HepG2 (cell line): ENCODE results near the gene SHISA5. TPM values are rescaled to one million over a fixed set of nuclear protein-coding genes. Genes with fewer than 3 reads are reported as not detected.
A peak's percentile ranks its signal among the peaks of the same experiment; 100 is the strongest.

Experiments used
- ARNTL ChIP-seq: sonication (generic); formaldehyde crosslinking; IDR thresholded peaks from 2 replicates; pipeline ENCODE4 v1.4.0; 2020; ENCODE audit warnings: mild to moderate bottlenecking, missing genetic modification reagents
- ATM ChIP-seq: fragments of 450-650 bp; IDR thresholded peaks from 2 replicates; pipeline ENCODE4 v1.7.1; 2017; ENCODE audit warnings: mild to moderate bottlenecking, borderline replicate concordance
- CENPT ChIP-seq: sonication (generic); formaldehyde crosslinking; IDR thresholded peaks from 2 replicates; pipeline ENCODE4 v1.8.0; 2022; ENCODE audit warnings: low read depth, mild to moderate bottlenecking, moderate library complexity, missing genetic modification reagents
- JDP2 ChIP-seq: sonication (generic); formaldehyde crosslinking; IDR thresholded peaks from 2 replicates; pipeline ENCODE4 v1.8.1; 2022; ENCODE audit warnings: missing genetic modification reagents, borderline replicate concordance
- ZFP1 ChIP-seq: IDR thresholded peaks from 2 replicates; pipeline ENCODE4 v1.6.1; 2016
- ZNF354B ChIP-seq: sonication (generic); formaldehyde crosslinking; IDR thresholded peaks from 2 replicates; pipeline ENCODE4 v1.8.0; 2022; ENCODE audit warnings: mild to moderate bottlenecking, missing genetic modification reagents
- ZNF776 ChIP-seq: sonication (generic); formaldehyde crosslinking; IDR thresholded peaks from 2 replicates; pipeline ENCODE4 v1.4.0; 2020; ENCODE audit warnings: mild to moderate bottlenecking, missing genetic modification reagents
- polyA plus RNA-seq, 8 experiments: library from polyadenylated mRNA; depleted of rRNA in 3 of 8; stranded (reverse) in 7 of 8; unstranded in 1 of 8; fragments of >200 nt; fragmentation: Illumina TruSeq in 4 of 8; extraction: Trizol in 4 of 8; gene quantifications; 2 replicates each; pipeline versions ENCODE4 v1.2.1 to v1.2.3, GENCODE V29; 2011 to 2016; ENCODE audit warnings: low read depth in 4 of 8, missing spikeins in 1 of 8, mixed read lengths in 1 of 8; ENCODE audit not compliant: insufficient read depth in 1 of 8
- total RNA-seq, 5 experiments: library from RNA; depleted of rRNA; stranded (reverse); fragments of >200 nt; fragmentation: Illumina TruSeq; extraction: Trizol; gene quantifications; 2 replicates each; pipeline ENCODE4 v1.2.3, GENCODE V29; 2016; ENCODE audit warnings: low read depth in 1 of 5
- TF ChIP-seq, protein P1 (sequence below): sonication (generic); formaldehyde crosslinking; IDR thresholded peaks from 2 replicates; pipeline ENCODE4 v1.9.0; 2021; ENCODE audit warnings: missing genetic modification reagents, borderline replicate concordance
- TF ChIP-seq, protein P2 (sequence below): sonication (generic); formaldehyde crosslinking; IDR thresholded peaks from 2 replicates; pipeline ENCODE4 v1.8.0; 2022; ENCODE audit warnings: missing genetic modification reagents, mild to moderate bottlenecking, borderline replicate concordance
- TF ChIP-seq, protein P3 (sequence below): sonication (generic); formaldehyde crosslinking; IDR thresholded peaks from 2 replicates; pipeline ENCODE4 v1.4.0; 2020; ENCODE audit warnings: mild to moderate bottlenecking, missing genetic modification reagents, borderline replicate concordance
- TF ChIP-seq, protein P4 (sequence below): sonication (generic); formaldehyde crosslinking; IDR thresholded peaks from 2 replicates; pipeline ENCODE4 v1.8.1; 2022; ENCODE audit warnings: low read depth, mild to moderate bottlenecking, missing genetic modification reagents
- TF ChIP-seq, protein P5 (sequence below): sonication (generic); formaldehyde crosslinking; IDR thresholded peaks from 2 replicates; pipeline ENCODE4 v1.4.0; 2020; ENCODE audit warnings: missing genetic modification reagents, mild to moderate bottlenecking, borderline replicate concordance

Gene SHISA5
- total and polyA plus RNA-seq, 2 of the 13 experiments (the other 11 are each of a cell fraction or from before 2014, with no cell fraction given) = 75.8 to 91.4 TPM

DNA sequence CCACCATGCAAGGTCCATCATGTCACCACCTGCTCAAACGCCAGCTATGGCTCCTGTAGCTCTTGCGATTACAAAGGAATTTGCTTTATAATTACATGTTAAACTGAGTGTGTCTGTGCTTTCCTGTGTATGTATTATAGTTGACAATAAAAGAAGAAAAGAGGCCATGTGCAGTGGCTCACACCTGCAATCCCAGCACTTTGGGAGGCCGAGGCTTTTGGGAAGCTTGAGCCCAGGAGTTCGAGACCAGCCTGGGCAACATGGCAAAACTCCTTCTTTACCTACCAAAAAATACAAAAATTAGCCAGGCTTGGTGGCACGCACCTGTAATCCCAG lies 30.4 kb downstream of the SHISA5 start (continued):
- TF ChIP-seq, protein P1, sequence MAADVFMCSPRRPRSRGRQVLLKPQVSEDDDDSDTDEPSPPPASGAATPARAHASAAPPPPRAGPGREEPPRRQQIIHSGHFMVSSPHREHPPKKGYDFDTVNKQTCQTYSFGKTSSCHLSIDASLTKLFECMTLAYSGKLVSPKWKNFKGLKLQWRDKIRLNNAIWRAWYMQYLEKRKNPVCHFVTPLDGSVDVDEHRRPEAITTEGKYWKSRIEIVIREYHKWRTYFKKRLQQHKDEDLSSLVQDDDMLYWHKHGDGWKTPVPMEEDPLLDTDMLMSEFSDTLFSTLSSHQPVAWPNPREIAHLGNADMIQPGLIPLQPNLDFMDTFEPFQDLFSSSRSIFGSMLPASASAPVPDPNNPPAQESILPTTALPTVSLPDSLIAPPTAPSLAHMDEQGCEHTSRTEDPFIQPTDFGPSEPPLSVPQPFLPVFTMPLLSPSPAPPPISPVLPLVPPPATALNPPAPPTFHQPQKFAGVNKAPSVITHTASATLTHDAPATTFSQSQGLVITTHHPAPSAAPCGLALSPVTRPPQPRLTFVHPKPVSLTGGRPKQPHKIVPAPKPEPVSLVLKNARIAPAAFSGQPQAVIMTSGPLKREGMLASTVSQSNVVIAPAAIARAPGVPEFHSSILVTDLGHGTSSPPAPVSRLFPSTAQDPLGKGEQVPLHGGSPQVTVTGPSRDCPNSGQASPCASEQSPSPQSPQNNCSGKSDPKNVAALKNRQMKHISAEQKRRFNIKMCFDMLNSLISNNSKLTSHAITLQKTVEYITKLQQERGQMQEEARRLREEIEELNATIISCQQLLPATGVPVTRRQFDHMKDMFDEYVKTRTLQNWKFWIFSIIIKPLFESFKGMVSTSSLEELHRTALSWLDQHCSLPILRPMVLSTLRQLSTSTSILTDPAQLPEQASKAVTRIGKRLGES (CRISPR knock-in tag) = no peak
- no peak for TF ChIP-seq ARNTL (CRISPR knock-in tag)
- no peak for TF ChIP-seq ZNF776 (CRISPR knock-in tag)
- TF ChIP-seq, protein P2, sequence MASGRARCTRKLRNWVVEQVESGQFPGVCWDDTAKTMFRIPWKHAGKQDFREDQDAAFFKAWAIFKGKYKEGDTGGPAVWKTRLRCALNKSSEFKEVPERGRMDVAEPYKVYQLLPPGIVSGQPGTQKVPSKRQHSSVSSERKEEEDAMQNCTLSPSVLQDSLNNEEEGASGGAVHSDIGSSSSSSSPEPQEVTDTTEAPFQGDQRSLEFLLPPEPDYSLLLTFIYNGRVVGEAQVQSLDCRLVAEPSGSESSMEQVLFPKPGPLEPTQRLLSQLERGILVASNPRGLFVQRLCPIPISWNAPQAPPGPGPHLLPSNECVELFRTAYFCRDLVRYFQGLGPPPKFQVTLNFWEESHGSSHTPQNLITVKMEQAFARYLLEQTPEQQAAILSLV (CRISPR knock-in tag) = no peak
- TF ChIP-seq, protein P3, sequence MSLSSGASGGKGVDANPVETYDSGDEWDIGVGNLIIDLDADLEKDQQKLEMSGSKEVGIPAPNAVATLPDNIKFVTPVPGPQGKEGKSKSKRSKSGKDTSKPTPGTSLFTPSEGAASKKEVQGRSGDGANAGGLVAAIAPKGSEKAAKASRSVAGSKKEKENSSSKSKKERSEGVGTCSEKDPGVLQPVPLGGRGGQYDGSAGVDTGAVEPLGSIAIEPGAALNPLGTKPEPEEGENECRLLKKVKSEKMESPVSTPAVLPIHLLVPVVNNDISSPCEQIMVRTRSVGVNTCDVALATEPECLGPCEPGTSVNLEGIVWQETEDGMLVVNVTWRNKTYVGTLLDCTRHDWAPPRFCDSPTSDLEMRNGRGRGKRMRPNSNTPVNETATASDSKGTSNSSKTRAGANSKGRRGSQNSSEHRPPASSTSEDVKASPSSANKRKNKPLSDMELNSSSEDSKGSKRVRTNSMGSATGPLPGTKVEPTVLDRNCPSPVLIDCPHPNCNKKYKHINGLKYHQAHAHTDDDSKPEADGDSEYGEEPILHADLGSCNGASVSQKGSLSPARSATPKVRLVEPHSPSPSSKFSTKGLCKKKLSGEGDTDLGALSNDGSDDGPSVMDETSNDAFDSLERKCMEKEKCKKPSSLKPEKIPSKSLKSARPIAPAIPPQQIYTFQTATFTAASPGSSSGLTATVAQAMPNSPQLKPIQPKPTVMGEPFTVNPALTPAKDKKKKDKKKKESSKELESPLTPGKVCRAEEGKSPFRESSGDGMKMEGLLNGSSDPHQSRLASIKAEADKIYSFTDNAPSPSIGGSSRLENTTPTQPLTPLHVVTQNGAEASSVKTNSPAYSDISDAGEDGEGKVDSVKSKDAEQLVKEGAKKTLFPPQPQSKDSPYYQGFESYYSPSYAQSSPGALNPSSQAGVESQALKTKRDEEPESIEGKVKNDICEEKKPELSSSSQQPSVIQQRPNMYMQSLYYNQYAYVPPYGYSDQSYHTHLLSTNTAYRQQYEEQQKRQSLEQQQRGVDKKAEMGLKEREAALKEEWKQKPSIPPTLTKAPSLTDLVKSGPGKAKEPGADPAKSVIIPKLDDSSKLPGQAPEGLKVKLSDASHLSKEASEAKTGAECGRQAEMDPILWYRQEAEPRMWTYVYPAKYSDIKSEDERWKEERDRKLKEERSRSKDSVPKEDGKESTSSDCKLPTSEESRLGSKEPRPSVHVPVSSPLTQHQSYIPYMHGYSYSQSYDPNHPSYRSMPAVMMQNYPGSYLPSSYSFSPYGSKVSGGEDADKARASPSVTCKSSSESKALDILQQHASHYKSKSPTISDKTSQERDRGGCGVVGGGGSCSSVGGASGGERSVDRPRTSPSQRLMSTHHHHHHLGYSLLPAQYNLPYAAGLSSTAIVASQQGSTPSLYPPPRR (CRISPR knock-in tag) = no peak
- TF ChIP-seq ATM = no peak
- TF ChIP-seq JDP2 (CRISPR knock-in tag) = no peak
- TF ChIP-seq, protein P4, sequence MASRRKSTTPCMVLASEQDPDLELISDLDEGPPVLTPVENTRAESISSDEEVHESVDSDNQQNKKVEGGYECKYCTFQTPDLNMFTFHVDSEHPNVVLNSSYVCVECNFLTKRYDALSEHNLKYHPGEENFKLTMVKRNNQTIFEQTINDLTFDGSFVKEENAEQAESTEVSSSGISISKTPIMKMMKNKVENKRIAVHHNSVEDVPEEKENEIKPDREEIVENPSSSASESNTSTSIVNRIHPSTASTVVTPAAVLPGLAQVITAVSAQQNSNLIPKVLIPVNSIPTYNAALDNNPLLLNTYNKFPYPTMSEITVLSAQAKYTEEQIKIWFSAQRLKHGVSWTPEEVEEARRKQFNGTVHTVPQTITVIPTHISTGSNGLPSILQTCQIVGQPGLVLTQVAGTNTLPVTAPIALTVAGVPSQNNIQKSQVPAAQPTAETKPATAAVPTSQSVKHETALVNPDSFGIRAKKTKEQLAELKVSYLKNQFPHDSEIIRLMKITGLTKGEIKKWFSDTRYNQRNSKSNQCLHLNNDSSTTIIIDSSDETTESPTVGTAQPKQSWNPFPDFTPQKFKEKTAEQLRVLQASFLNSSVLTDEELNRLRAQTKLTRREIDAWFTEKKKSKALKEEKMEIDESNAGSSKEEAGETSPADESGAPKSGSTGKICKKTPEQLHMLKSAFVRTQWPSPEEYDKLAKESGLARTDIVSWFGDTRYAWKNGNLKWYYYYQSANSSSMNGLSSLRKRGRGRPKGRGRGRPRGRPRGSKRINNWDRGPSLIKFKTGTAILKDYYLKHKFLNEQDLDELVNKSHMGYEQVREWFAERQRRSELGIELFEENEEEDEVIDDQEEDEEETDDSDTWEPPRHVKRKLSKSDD (CRISPR knock-in tag) = 0 out of 2 replicates have a peak, but pooled peaks have one; percentile 12
- TF ChIP-seq CENPT (CRISPR knock-in tag) = no peak
- no peak for TF ChIP-seq ZNF354B (CRISPR knock-in tag)
- no peak for TF ChIP-seq ZFP1 (CRISPR knock-in tag)
- TF ChIP-seq, protein P5, sequence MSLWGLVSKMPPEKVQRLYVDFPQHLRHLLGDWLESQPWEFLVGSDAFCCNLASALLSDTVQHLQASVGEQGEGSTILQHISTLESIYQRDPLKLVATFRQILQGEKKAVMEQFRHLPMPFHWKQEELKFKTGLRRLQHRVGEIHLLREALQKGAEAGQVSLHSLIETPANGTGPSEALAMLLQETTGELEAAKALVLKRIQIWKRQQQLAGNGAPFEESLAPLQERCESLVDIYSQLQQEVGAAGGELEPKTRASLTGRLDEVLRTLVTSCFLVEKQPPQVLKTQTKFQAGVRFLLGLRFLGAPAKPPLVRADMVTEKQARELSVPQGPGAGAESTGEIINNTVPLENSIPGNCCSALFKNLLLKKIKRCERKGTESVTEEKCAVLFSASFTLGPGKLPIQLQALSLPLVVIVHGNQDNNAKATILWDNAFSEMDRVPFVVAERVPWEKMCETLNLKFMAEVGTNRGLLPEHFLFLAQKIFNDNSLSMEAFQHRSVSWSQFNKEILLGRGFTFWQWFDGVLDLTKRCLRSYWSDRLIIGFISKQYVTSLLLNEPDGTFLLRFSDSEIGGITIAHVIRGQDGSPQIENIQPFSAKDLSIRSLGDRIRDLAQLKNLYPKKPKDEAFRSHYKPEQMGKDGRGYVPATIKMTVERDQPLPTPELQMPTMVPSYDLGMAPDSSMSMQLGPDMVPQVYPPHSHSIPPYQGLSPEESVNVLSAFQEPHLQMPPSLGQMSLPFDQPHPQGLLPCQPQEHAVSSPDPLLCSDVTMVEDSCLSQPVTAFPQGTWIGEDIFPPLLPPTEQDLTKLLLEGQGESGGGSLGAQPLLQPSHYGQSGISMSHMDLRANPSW (CRISPR knock-in tag) = 0 out of 2 replicates have a peak, but pooled peaks have one; percentile 5
